ENCODE measurements around the gene HIPK1. TPM values are rescaled to one million over a fixed set of nuclear protein-coding genes. Genes with fewer than 3 reads are reported as not detected.
A peak's percentile ranks its signal among the peaks of the same experiment; 100 is the strongest.

Gene HIPK1
- polyA plus RNA-seq, 4 donors: 38.7 to 47.9 (median 44.7) TPM

DNA sequence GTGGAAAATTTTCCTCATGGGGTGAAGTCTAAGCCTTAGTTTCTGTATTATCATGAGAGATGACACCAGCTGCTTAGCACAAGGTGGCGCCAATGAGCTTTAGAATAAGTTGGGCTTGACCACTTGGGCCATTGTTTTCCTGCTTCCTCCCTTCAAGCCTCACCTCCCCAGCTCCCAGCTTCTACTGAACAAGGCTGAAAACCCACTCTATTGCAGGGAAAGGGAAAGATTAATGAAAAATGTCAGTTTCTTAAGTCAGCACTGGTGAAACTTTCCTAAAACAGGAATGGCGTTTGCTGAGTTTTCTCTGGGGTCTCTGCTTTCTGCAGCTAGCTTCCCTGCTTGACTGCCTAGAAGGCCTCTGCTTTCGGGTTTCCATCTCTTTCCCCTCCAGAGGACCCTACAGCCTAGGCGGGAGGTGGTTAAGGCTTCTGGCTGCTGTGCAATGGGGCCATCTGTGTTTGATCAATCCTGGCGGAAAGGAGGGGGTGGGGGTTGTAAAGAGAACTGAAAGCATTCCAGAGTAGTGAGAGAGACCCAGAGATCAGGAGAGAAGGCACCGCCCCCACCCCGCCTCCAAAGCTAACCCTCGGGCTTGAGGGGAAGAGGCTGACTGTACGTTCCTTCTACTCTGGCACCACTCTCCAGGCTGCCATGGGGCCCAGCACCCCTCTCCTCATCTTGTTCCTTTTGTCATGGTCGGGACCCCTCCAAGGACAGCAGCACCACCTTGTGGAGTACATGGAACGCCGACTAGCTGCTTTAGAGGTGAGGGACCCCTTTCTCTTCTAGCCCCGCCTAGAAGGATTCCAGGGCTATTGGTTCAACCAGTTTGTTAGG, 50.0 kb downstream of the HIPK1 start, which contains the start of gene OLFML3:
OLFML3 (plus strand) TSS at position 612 of the 840 bp plus-strand sequence; CDS start at position 655, 43 bp downstream.
- peak; percentile 87 to 93 (median 90) for DNase-seq (ENCODE audit: low read depth in 4 of 4, low spot score in 3 of 4)

DNA sequence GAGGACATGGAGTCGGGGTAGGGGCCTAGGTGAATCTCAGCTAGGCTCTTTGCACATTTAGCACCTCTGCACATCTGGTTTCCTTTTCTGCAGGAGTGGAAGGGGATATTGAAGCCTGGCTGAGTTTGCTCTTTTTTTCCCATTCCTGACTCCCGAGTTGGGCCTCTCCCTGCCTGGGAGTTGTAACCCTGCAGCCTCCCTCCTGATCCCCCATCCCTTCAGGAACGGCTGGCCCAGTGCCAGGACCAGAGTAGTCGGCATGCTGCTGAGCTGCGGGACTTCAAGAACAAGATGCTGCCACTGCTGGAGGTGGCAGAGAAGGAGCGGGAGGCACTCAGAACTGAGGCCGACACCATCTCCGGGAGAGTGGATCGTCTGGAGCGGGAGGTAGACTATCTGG, 51.0 kb downstream of the HIPK1 start:
- DNase-seq (ENCODE audit: low read depth in 4 of 4, low spot score in 3 of 4): no peak

GRCh38 chr1:113981962-113982931, 53.1 kb downstream of the HIPK1 start:
- DNase-seq (ENCODE audit: low read depth in 4 of 4, low spot score in 3 of 4): no peak

DNA sequence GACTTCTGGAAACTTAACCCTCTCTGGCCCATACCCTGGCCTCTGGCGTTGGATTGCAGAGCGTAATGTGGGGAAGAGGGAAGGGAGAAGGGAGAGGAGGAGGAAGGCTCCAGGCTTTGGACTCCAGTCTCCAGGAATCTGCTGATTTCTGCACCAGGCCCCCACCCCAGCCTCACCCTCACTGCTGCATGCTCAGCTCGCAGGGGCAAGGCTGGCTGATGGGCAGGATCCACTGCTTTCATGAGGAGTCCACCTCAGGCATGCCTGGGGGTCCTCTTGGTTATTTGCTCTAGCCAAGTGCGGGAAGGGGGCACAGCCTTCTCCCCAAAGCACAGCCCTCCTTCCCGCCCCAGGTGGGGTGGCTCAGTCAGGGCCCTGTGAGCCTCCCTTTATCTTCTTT, 53.8 kb downstream of the HIPK1 start:
- no peak for DNase-seq (ENCODE audit: low read depth in 4 of 4, low spot score in 3 of 4)

GRCh38 chr1:113983391-113983790, 54.3 kb downstream of the HIPK1 start:
- no peak for DNase-seq (ENCODE audit: low read depth in 4 of 4, low spot score in 3 of 4)

DNA sequence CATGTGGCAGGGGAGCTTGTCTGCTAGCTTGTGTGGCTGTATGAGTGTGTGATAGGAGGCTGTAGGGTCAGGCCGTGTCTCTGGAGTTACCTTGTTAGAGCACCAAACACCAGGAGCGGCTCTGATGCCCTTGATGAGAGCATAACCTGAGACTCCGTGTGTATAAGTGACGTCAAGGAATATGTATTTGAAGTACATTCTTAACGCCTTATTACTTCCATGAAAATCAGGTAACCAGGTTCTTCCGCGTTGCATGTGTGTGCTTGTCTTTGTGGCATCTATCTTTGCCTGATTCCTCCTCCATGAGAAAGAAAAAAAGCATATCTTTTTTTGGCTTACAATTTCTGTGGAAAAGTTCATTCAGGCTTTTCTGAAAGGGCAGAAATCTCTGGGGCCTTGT, 54.7 kb downstream of the HIPK1 start:
- no peak for DNase-seq (ENCODE audit: low read depth in 4 of 4, low spot score in 3 of 4)

GRCh38 chr1:113984710-113985109, 55.6 kb downstream of the HIPK1 start:
- no peak for DNase-seq (ENCODE audit: low read depth in 4 of 4, low spot score in 3 of 4)

- DNase-seq (ENCODE audit: low read depth in 4 of 4, low spot score in 3 of 4): no peak
Observed at GRCh38 chr1:113986802-113987201, 57.7 kb downstream of the HIPK1 start.

DNA sequence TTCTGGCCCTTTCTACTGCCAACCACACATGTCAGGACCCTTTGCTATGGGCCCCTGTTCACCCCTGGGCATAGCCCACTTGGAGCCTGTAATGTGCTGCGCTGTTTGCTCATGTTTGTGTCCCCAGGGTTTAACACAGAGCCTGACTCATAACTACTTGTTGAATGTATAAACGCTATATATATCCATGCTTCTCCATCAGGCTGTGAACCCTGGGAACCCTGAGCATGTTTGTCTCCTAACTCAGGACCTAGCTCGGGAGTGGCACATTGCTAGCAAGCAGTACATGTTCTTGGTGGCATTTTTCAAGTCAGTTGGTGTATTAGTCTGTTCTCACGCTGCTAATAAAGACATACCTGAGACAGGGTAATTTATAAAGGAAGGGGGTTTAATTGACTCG, 58.1 kb downstream of the HIPK1 start:
- DNase-seq (ENCODE audit: low read depth in 4 of 4, low spot score in 3 of 4): no peak

DNA sequence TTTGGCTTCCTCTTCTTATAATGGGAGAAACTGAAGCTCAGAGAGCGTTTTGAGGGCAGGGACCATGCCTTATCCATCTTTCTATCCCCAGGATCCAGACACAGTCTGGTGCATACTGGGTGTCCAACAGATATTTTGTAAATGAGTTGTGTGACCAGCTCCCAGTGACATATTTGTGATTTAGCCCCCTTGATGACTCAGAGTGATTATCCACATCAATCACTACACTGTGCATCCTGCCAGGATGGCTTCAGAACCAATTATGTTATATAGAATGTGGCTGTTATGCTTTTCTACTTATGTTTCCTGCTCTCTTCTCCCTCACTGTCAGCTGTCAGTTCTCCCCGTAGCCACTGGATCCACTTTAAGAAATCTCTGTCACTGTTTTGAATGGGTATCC, 61.4 kb downstream of the HIPK1 start:
- no peak for DNase-seq (ENCODE audit: low read depth in 4 of 4, low spot score in 3 of 4)

GRCh38 chr1:113990961-113991360, 61.8 kb downstream of the HIPK1 start:
- no peak for DNase-seq (ENCODE audit: low read depth in 4 of 4, low spot score in 3 of 4)

DNA sequence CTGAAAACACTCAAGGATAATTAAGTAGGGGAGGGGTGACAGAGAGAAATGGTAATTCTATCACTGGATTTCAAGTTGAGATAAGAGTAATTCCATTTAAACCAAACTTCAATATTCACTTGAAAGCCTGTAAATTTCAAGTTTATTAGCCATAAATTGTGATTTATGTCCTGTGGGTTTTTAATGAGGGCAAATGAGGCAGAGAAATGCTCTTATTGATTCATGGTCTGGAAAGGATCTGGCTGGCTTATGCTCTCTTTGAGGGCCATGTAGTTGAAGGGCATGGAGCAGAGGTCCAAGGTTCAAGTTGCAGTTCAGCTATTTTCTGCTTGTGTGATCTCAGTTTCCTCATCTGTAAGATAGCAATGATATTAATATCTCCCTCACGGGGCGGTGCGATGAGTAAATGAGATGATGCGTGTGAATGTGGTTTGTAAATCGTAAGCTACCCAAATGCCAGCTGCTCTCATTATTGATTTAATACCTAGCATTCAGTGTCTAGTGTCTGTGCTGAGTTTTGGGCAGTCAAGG, 62.4 kb downstream of the HIPK1 start:
- no peak for DNase-seq (ENCODE audit: low read depth in 4 of 4, low spot score in 3 of 4)

GRCh38 chr1:113993072-113993471, 63.9 kb downstream of the HIPK1 start:
- no peak for DNase-seq (ENCODE audit: low read depth in 4 of 4, low spot score in 3 of 4)

DNA sequence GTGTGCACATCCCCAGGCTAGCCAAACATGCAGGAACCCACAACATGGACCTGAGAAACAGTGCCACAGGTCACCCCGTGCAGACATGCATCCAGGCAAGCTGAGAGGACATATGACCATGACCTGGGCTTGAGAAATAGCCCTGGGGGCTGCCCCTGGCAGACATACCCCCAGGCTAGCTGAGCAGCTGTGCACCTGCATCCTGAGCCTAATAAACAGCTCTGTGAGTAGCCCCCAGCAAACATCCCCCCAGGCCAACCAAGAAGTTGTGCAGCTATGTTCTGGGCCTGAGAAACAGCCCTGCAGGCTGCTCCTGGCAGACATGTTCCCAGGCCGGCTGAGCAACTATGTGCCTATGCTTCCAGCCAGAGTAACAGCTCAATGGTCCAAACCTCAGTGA, 64.6 kb downstream of the HIPK1 start:
- no peak for DNase-seq (ENCODE audit: low read depth in 4 of 4, low spot score in 3 of 4)

GRCh38 chr1:113995382-113995781, 66.3 kb downstream of the HIPK1 start:
- DNase-seq (ENCODE audit: low read depth in 4 of 4, low spot score in 3 of 4): no peak

- no peak for DNase-seq (ENCODE audit: low read depth in 4 of 4, low spot score in 3 of 4)
Observed at GRCh38 chr1:113998361-113998760, 69.2 kb downstream of the HIPK1 start.

GRCh38 chr1:113999233-113999632, 70.1 kb downstream of the HIPK1 start:
- no peak for DNase-seq (ENCODE audit: low read depth in 4 of 4, low spot score in 3 of 4)

DNA sequence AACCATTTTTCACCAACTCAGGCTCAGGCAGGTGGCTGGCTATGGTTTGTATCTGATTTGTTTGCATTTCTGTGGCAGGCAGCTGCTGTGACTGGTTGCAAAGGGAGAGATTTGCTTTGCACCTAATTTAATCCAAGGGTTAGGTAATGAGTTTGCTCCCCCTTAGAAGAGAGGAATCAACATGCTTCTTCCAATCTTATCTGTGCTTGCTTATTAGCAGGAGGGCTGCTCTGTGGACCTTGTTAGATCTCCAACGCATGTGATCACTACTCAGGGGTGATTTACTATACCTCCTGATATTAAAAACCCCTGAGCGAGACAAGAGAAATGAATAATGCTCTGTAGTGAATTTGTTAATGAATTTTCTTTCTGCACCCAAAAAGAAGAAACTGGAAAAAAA, 70.7 kb downstream of the HIPK1 start:
- DNase-seq (ENCODE audit: low read depth in 4 of 4, low spot score in 3 of 4): no peak

DNA sequence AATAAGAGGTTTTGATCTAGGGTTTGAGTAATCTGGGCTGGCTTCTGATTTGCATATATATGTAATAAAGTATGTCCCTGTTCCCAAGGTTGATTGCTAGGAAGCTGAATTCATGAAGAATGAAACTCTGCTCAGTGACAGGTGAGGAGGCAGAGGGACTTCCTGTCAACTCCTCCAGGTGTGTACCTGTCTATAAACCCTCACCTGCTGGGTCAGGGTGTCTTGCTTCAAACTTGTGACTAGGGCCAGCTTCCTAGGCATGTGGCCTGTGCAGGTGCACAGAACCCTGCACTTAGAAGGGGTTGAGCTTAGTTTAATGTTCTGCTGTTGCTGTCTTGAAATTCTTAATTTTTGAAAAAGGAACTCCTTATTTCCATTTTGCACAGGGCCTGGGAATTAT, 71.3 kb downstream of the HIPK1 start:
- DNase-seq (ENCODE audit: low read depth in 4 of 4, low spot score in 3 of 4): no peak

- DNase-seq (ENCODE audit: low read depth in 4 of 4, low spot score in 3 of 4): no peak
Observed at GRCh38 chr1:114002492-114003239, 73.5 kb downstream of the HIPK1 start.

Measured in right renal pelvis (tissue), 4 donors.